ENCODE measurements around the gene MSMO1.

- no peak for TF ChIP-seq REST (IDR thresholded peaks at IDR 0.05; ENCODE audit: insufficient read depth in 1 of 2, low read depth in 2 of 2, low read length in 2 of 2)
- no peak for TF ChIP-seq POLR2AphosphoS5 (IDR thresholded peaks at IDR 0.05; ENCODE audit: low read depth, low read length)
- TF ChIP-seq TAF1 (IDR thresholded peaks at IDR 0.05; ENCODE audit: borderline replicate concordance, insufficient read depth, low read length), result no peak
- no peak for TF ChIP-seq FOXP2 (optimal IDR thresholded peaks at IDR 0.05; ENCODE audit: borderline replicate concordance, extremely low read depth, extremely low read length, insufficient read depth)
Measured at GRCh38 chr4:165331359-165331758, 3.9 kb downstream of the MSMO1 start.
